ENCODE measurements around the gene KCNJ15. TPM values are rescaled to one million over a fixed set of nuclear protein-coding genes. Genes with fewer than 3 reads are reported as not detected.

KCNJ15 gene
- total RNA-seq, 3 donors from 2014 or later (not counting 1 experiment from before 2014, with no cell fraction given) = 1.9 TPM; not detected in 2

GRCh38 chr21:38267991-38268863, 11.4 kb downstream of the KCNJ15 start:
- H3K36me3 ChIP-seq (ENCODE audit: control insufficient read depth, insufficient read depth, low read length) = no peaks in the 10 kb centered on the region
- no peak for DNase-seq
- no peaks in the 10 kb centered on the region for H3K9me3 Mint-ChIP-seq
- H3K27me3 Mint-ChIP-seq (ENCODE audit: low read depth in 2 of 2) = peaks cover 15 to 18% of the 10 kb centered on the region in 2 donors
- no peak overlapping the region for H3K27ac ChIP-seq (ENCODE audit: low read length)
- H3K4me1 Mint-ChIP-seq = no peaks in the 10 kb centered on the region
- H3K4me3 Mint-ChIP-seq = no peak overlapping the region
- H3K4me3 ChIP-seq (ENCODE audit: low read length) = no peak overlapping the region
- no peak for TF ChIP-seq CTCF (IDR thresholded peaks at IDR 0.05)
- H3K4me1 ChIP-seq (ENCODE audit: control insufficient read depth, insufficient read depth, low read length) = no peaks in the 10 kb centered on the region
- H3K9me3 ChIP-seq (ENCODE audit: control insufficient read depth, insufficient read depth, low read length) = no peaks in the 10 kb centered on the region
- ATAC-seq = no peak
- intact Hi-C loops (cut with micrococcal nuclease) = no loop called here
- WGBS (ENCODE audit: insufficient coverage) = 82% methylated on average over 4 of the region's 5 CpGs
- H3K27ac Mint-ChIP-seq = no peak overlapping the region
- H3K27me3 ChIP-seq (ENCODE audit: control insufficient read depth, insufficient read depth, low read length) = no peaks in the 10 kb centered on the region
- H3K36me3 Mint-ChIP-seq = no peaks in the 10 kb centered on the region

GRCh38 chr21:38268864-38269575, 12.2 kb downstream of the KCNJ15 start:
- 89% methylated on average over 4 of the region's 5 CpGs for WGBS (ENCODE audit: insufficient coverage)
- no peaks in the 10 kb centered on the region for H3K27me3 ChIP-seq (ENCODE audit: control insufficient read depth, insufficient read depth, low read length)
- H3K27ac ChIP-seq (ENCODE audit: low read length) = no peak overlapping the region
- no peaks in the 10 kb centered on the region for H3K9me3 ChIP-seq (ENCODE audit: control insufficient read depth, insufficient read depth, low read length)
- intact Hi-C loops (cut with micrococcal nuclease) = no loop called here
- H3K4me1 ChIP-seq (ENCODE audit: control insufficient read depth, insufficient read depth, low read length) = no peaks in the 10 kb centered on the region
- Mint-ChIP-seq H3K27ac (no peak overlapping the region), H3K9me3 (no peaks in the 10 kb centered on the region), H3K36me3 (no peaks in the 10 kb centered on the region), H3K4me3 (no peak overlapping the region), H3K4me1 (no peaks in the 10 kb centered on the region), H3K27me3 (ENCODE audit: low read depth in 2 of 2) (peaks cover 16 to 18% of the 10 kb centered on the region in 2 donors)
- H3K36me3 ChIP-seq (ENCODE audit: control insufficient read depth, insufficient read depth, low read length) = no peaks in the 10 kb centered on the region
- ATAC-seq = no peak
- H3K4me3 ChIP-seq (ENCODE audit: low read length) = no peak overlapping the region
- TF ChIP-seq CTCF (IDR thresholded peaks at IDR 0.05) = no peak
- DNase-seq = no peak

GRCh38 chr21:38269576-38269936, 12.8 kb downstream of the KCNJ15 start:
- Histone ChIP-seq H3K36me3 (ENCODE audit: control insufficient read depth, insufficient read depth, low read length) (no peaks in the 10 kb centered on the region), H3K9me3 (ENCODE audit: control insufficient read depth, insufficient read depth, low read length) (no peaks in the 10 kb centered on the region), H3K4me1 (ENCODE audit: control insufficient read depth, insufficient read depth, low read length) (no peaks in the 10 kb centered on the region), H3K27me3 (ENCODE audit: control insufficient read depth, insufficient read depth, low read length) (no peaks in the 10 kb centered on the region), H3K4me3 (ENCODE audit: low read length) (no peak overlapping the region), H3K27ac (ENCODE audit: low read length) (no peak overlapping the region)
- H3K9me3 Mint-ChIP-seq = no peaks in the 10 kb centered on the region
- no peaks in the 10 kb centered on the region for H3K36me3 Mint-ChIP-seq
- intact Hi-C loops (cut with micrococcal nuclease) = no loop called here
- H3K27ac Mint-ChIP-seq = no peak overlapping the region
- TF ChIP-seq CTCF (IDR thresholded peaks at IDR 0.05) = no peak
- 30% methylated on average over 2 of the region's 2 CpGs for WGBS (ENCODE audit: insufficient coverage)
- ATAC-seq = no peak
- DNase-seq = no peak
- H3K4me1 Mint-ChIP-seq = no peaks in the 10 kb centered on the region
- no peak overlapping the region for H3K4me3 Mint-ChIP-seq
- H3K27me3 Mint-ChIP-seq (ENCODE audit: low read depth in 2 of 2) = peaks cover 21 to 22% of the 10 kb centered on the region in 2 donors
